HG03045 (cell line): Measurements from ENCODE around the gene RBM39.

Experiments used
- ATAC-seq: cut with Tn5 transposase; IDR thresholded peaks from one replicate; pipeline ENCODE4 v1.9.1; 2021; ENCODE audit warnings: mild to moderate bottlenecking, moderate library complexity; ENCODE audit not compliant: unreplicated experiment

Gene RBM39

GRCh38 chr20:35680452-35681183, 61.4 kb downstream of the RBM39 start:
- no peak for ATAC-seq

DNA sequence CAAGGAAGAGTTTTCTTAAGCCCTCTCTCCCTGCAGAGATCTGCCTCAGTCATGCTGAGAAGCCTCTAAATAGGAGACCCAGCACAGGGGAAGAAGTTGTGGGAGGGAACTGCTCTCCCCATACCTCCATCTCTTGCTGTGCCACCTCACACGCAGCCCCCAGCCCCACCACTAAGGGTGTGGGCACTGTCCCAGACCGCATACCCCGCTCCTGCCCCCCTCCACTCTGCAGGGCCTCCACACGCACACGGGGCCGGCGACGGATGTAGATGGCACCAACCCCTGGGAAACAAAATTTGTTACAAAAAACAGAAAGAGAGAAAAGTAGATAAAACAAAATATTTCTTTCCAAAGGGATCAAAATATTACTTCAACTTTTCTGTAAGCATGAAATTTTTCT, 67.1 kb downstream of the RBM39 start:
- ATAC-seq = no peak

- ATAC-seq = no peak
Observed at GRCh38 chr20:35673884-35674283, 68.2 kb downstream of the RBM39 start.

GRCh38 chr20:35669681-35670080, 72.4 kb downstream of the RBM39 start:
- ATAC-seq = no peak

- ATAC-seq = no peak
Observed at GRCh38 chr20:35669221-35669620, 72.8 kb downstream of the RBM39 start.

GRCh38 chr20:35665949-35666288, 76.1 kb downstream of the RBM39 start:
- no peak for ATAC-seq

GRCh38 chr20:35664466-35665206, 77.4 kb downstream of the RBM39 start, which contains the start of the genes CPNE1 and RBM12:
CPNE1 (minus strand) TSS chr20:35664900; CDS start chr20:35632923, 31,977 bp downstream.
RBM12 (minus strand) TSS chr20:35664900; CDS start chr20:35655322, 9,578 bp downstream.
- peak; percentile 78 for ATAC-seq

DNA sequence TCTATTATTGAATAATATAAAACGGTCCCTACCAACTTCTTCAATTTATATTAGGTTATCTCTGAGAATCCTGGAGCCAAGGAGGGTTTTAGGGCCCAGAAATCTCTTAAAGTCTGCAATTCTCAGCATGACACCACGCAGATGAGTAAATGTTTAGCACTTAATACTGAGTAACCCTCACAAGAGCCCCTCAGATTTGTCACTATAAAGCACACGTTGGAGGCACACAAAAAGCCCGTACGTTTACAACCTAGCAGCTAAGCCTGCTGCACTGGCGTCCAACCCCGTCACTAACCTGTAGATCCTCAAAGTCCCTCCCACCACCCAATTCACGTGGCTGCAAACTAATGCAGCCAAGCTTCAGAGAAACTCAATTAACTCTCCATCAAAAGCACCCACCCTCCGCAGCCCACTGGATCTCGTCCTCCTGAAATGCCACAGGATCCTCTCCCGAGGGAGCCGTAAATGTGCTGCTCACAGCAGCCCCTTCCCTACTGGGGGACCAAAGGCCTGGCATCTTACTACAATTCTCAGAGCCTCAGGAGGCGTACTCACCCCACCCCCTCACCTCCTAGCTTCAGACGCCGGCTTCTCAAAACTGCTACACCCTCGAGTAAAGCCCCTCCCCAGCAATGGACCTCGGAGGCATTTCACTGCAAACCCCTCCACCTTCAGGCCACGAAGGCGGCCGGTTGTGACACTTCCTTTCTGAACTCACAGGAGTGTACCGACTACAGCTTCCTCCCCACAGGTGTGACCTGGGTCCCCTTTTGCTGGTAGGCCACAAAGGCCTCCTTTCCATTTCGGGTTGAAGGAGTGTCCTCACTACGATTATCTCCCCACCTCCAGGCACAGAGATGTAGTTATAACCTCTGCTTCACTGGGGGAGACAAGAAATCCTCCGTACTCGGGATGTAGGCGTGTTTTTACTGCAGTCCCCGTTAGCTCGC, 78.3 kb downstream of the RBM39 start:
- ATAC-seq = peak; percentile 24

DNA sequence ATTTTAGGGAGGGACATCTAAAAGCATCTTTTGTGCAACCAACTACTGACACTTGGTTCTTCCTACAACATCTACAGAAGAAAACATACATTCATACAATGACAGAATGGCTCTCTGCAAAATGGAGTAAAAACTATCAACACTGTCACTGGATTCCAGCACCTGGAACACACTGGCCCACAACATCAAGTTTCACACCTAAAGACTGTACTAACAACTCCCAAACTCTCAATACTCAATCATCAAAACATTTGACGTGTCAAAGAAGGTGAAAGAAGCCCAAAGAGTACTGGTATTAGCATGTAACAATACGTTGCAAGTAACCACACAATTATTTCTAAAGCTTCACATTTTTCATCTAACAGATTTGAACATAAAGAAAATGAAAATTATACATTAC, 79.5 kb downstream of the RBM39 start:
- no peak for ATAC-seq

DNA sequence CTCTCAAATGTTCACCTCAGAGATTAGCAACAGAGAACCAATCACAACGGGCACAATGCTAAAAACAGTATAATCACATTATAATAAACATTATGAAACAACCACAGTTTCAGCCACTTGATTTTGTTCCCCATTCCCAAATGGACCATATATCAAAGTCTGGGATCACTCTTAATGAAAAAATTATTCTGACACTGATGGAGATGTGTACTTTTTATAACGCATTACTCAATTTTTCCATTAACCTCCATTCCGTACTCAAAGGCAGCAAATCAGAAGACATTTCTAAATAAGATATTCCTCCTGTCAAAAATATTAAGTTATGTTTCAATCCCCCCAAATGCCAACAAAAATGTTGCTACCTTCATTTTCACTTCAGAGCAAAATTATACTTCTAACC, 80.2 kb downstream of the RBM39 start:
- ATAC-seq = no peak

- ATAC-seq = no peak
Observed at GRCh38 chr20:35661053-35661452, 81.0 kb downstream of the RBM39 start.

GRCh38 chr20:35660122-35660937, 81.7 kb downstream of the RBM39 start:
- no peak for ATAC-seq

DNA sequence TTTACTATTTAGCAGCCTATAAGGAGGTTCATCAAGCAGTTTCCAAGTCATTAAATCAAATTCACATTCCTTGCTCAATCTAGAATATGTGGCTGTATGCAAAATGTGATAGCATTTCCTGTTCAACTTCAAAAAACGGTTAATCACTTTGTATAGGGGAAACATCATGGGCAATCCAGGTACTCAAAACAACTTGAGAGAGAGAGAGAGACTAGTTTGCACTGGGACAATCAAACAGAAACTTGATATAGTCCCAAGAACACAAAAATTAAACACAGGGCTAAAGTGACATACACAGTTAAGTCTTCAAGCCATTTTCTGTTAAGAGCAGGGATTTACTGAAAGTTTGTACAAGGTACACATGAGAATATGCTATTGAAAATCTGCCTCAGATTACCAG, 84.8 kb downstream of the RBM39 start:
- ATAC-seq = no peak

DNA sequence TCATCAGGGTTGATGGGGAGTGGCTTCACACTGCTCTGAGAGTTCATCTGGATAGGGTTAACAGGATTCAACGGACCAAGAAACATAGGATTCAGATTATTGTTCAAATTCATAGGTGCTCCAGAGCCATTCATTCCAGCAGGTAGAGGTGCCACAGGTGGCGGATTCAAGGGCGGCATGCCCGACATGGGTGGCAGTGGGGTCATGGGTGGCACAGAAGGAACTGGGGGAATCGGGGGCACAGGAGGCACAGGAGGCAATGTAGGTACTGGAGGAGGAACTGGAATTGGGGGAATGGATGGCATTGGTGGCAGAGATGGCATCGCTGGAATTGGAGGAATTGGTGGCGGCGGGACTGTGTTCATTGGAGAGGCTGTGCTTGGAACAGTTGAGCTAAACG, 87.6 kb downstream of the RBM39 start:
- no peak for ATAC-seq

DNA sequence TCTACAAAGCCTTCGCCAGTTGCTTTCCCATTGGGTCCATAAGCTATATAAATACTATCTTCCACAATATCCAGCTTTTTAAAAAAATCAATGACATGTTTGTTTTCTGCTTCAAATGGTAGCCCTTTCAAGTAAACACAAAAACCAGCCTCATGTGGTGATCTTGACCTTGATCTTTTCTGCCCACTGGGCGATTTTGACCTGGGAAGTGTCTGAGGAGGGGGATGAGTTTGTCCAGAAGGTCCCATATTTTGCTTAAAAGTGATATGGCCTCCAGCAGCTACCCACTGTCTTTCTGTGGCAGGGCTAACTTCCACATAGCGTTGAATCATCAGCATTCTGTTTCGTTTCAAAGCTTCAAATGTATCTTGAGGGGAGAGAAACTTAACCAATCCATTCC, 88.2 kb downstream of the RBM39 start:
- ATAC-seq = no peak
